Peyer's patch (tissue), 4 donors: ENCODE results near the gene NUP50.

Experiments
- CTCF ChIP-seq, 6 experiments: fragments of 450-650 bp in 4 of 6; fragments of 200-600 bp in 2 of 6; sonication (generic) in 1 of 6; IDR thresholded peaks; one replicate each; pipeline ENCODE4 v1.5.1; 2017 to 2019; ENCODE audit warnings: antibody characterized with exemption in 6 of 6, mild to moderate bottlenecking in 3 of 6, moderate library complexity in 1 of 6
- POLR2A ChIP-seq, 2 donors: fragments of 450-650 bp; IDR thresholded peaks; one replicate each; pipeline ENCODE4 v1.5.1; 2017; ENCODE audit warnings: antibody characterized with exemption in 2 of 2, mild to moderate bottlenecking in 2 of 2, moderate library complexity in 2 of 2

DNA sequence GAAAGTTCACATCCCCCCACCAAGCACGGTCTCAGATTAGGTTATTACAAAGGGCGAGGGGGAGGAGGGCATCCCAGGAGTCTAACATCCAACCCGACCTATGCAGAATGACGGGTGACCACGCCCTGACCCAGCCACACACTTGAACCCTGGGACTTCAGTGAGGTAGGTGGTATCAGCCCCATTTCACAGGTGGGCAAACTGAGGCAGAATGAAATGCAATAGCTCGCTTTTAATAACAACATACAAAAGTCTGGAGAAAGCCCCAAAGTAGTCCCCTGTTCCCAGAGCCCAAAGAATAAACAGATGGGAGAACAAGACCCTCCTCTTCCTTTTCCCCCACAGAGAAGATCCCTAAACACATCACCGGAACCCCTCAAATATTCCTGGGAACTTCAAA lies 31.9 kb downstream of the NUP50 start:
- TF ChIP-seq CTCF (IDR thresholded peaks at IDR 0.05): no peak
- TF ChIP-seq POLR2A (IDR thresholded peaks at IDR 0.05): no peak
